Stimulated activated CD8-positive, alpha-beta memory T cell treated with anti-CD3 and anti-CD28 coated beads, Interleukin-12 subunit alpha, Interleukin-12 subunit beta, amount 100 ng/mL, for 24 hours (primary cell): ENCODE results near the gene PNKD.

Experiments used
- DNase-seq: peaks from one replicate; pipeline ENCODE4 v3.0.0-alpha.2; 2020; ENCODE audit errors: extremely low read depth

PNKD gene

DNA sequence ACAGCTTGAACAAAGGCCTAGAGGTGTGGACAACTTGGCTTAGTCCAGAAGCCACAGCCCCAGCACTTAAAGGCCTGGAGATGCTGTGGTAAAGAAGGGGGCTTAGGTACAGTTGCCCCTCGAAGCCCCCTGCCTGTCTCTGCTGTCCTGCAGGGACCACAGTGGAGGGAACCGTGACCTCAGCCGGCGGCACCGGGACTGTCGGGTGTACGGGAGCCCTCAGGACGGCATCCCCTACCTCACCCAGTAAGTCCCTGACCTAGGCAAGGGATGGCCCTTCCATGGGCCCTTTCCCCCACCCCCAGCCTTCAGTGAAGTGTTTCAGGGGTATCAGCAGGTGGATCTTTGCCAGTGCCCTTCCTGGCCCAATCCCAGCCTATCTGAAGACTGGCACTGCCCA is 71.1 kb downstream of the PNKD start:
- DNase-seq: no peak

DNA sequence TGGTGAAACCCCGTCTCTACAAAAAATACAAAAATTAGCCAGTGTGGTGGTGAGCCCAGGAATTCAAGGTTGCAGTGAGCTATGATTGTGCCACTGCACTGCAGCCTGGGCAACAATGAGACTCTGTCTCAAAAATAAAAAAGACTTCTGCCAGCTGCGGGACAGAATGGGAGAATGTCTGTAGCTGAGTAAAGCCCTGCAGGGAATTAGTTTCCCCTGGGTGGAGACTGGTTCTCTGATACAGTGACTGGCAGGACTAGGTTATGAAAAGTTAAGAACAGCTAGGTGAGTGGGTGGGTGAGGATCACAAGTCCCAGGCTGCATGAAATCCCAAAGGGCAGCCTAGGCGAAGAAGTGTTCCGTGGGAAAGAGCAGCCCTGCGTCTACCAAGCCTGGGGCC is 72.5 kb downstream of the PNKD start:
- no peak for DNase-seq

DNA sequence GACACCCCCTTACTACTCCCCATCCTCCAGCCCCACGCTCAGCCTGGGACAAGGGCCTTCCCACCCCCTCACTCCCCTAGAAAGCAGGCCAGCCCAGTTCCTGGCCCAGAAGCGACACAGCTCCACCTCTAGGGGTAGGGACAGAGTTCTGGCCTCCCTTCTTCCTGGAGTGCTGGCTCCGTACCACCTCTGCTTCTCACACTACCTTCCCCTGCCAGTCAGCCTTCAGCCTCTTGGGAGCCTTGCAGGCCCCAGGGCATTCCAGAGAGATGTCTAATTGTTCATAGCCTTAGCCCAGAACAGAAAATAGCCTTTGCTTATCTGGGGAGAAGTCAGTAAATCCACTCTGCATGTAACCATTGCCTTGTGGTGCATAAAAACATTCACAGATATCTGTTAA is 73.3 kb downstream of the PNKD start:
- no peak for DNase-seq

DNA sequence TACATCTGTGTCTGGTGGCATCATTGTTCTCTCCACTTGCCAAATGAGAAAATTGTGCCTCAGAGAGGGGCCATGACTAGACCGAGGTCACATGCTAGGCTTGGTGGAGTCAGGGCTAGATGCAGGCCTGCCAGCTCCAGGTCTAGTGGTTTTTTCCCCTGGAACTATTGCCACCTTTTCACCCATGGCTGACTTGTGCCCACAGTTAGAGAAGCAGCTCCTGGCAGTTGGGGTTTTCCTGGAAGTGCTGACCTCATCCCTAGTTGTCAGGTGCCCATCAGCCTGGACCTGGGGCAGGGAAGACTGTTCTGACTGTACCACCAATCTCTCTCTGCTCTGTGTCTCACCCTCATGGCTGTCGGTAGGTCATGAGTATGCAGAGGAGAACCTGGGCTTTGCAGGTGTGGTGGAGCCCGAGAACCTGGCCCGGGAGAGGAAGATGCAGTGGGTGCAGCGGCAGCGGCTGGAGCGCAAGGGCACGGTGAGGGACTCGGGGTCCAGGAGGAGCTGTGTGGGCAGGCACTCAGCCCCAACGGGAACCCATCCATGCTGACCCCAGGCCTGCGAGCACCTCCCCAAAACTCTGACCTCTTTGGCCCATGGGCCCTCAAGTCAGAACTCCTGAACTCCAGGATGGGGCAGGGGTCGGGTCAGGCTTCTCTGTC is 73.9 kb downstream of the PNKD start:
- no peak for DNase-seq

DNA sequence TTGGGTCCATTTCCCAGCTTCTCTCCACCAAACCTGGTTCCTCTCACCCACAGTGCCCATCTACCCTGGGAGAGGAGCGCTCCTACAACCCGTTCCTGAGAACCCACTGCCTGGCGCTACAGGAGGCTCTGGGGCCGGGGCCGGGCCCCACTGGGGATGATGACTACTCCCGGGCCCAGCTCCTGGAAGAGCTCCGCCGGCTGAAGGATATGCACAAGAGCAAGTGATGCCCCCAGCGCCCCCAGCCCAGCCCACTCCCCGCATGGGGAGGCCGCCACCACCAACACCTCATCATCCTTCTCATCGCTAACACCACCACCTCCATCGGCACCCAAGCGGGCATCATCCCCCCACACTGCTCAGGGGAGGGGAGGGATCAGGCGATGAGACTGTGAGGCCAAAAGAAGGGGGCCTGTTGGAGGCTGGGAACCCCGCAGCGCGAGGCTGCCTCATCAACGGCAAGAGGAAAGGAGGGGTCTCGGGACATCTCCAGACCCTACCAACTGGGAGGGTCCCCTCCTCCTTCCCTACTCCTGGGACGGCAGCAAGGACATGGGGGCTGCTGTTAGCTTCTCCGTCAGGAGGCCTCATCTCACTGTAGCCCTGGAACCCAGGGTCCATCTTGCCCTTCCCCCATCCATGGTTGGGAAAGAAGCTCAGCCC is 74.6 kb downstream of the PNKD start:
- DNase-seq: no peak

DNA sequence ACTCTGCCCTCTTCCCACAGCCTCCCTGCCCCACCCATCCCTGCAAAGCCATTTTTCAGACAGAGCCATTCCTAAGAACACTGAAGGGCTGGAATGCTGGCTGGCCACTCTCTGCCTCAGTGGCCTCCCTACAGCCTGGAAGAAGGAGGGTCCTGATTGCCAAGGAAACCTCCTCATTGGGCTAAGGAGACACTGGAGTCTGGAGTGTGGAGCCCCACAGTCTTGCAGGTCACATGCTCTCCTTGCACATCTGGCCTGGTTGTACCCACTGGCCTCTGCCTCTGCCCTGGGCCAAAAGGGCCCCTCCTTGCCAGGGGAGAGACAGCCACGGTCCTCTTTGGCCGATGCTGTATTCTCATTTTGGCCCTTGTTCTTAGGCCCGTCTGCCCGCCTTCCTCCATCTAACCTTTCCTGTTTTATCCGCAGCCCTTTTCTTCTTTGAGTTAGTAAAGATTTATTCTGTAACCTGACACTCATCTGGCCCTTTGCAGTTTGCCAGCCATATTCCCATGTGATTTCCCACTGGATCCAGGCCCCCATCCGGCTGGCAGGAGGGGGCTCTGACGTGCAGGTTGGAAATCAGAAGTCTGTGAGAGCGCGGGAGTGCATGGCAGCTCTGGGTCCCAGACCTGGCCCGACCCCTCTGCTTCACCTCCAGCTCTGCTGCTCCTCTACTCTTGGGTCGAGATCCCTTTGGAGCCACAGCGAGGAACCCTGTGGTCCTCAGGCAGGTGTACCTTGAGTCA is 75.3 kb downstream of the PNKD start:
- no peak for DNase-seq

DNA sequence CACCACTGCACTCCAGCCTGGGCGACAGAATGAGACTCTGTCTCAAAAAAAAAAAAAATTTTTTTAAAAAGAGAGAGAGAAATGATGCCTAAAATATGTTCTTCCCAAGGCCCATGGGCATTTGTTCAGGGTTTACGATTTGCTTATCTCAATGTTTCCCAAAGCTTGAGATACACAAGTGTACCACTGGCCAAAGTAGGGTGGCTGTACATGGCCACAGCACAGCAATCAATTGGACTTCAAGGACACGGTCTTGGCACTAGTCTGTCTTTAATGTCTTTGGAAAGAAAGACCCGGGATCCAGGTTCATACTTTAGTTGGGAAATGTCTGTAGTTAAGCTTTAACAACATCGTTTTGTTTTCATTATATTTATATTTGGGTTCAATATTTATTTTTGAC is 76.9 kb downstream of the PNKD start:
- no peak for DNase-seq

DNA sequence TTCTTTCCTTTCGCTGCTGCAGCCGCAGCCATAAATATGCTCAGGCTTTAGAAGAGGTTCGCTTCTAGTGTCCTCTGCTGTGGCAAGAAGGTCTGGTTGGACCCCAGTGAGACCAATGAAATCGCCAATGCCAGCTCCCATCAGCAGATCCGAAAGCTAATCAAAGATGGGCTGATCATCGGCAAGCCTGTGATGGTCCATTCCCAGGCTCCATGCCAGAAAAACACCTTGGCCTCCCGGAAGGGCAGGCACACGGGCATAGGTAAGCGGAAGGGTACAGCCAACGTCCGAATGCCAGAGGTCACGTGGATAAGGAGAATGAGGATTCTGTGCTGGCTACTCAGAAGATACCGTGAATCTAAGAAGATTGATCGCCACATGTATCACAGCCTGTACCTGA is 83.7 kb downstream of the PNKD start:
- DNase-seq: no peak

DNA sequence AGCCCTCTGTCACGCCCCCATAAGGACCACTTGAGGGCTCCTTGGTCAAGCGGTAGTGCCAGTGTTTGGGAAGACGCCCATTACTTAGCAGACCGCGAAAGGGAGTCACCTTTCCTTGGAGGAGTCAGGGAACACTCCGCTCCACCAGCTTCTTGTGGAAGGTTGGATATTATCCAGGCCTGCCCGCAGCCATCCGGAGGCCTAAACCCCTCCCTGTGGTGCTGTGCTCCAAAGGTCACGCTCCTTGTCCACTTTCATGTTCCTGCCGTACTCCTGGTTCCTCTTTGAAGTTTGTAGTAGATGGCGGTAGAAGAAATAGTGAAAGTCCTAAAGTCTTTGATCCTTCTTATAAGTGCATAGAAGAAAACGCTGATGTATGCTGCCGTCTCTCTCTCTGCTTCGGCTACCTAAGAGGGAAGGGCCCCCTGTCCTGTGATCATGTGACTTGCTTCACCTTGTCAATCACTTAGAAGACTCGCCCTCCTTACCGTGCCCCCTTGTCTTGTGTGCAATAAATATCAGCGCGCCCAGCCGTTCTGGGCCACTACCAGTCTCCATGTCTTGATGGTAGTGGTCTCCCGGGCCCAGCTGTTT is 84.6 kb downstream of the PNKD start:
- DNase-seq: no peak

DNA sequence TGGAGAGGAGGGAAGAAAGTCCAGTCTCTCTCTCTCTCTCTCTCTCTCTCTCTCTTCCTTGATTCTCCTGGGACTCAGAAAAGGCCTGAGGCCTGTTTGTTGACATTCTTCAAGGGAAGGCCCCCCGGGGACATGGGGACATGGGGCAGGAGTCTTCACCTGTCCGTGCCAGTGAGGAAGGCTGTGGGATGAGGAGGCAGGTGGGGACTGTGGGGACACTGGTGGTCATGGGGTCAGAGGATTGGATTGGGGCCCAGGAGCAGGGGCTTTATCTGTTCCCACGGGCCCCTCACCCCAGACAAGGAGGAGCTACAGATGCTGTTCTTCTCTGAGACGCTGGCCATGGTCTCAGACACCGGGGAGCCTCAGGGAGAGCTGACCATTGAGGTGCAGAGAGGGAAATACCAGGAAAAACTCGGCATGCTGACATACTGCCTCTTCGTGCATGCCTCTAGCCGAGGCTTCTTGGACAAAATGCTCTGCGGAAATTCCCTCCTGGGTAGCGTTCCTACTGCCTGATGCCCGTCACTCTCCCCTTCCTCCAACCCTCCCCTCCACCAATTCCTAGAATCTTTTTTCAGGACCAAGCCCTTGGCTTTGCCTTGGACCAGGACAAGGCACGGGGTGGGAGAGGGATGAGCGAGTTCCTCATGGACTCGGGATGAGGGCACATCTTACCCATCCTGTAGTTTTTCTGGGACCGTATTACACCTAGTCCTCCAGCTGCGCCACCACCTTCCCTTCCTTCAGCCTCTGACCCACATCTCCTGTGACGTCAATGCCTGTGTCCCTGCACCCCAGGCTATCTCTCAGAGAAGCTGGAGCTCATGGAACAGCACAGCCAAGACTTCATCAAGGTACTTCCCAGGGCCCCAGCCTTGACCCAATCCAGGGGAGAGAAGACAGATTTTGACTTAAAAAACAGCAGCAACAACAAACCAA is 87.2 kb downstream of the PNKD start:
- no peak for DNase-seq

DNA sequence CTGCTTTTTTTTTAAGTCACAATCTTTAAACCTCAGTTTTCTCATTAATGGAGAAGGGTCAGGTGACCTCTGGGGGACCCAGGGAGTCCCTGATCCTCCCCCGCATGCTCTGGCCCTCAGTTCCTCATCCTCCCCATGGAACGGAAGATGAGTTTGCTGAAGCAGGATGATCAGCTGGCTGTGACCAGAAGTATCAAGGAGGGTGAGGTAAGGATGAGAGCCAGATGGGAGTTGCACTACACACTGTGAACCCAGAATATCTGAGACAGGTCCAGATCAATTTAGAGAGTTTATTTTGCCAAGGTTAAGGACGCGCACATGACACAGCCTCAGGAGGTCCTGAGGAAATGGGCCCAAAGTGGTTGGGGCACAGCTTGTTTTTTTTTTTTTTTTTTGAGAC is 90.1 kb downstream of the PNKD start:
- DNase-seq: no peak

DNA sequence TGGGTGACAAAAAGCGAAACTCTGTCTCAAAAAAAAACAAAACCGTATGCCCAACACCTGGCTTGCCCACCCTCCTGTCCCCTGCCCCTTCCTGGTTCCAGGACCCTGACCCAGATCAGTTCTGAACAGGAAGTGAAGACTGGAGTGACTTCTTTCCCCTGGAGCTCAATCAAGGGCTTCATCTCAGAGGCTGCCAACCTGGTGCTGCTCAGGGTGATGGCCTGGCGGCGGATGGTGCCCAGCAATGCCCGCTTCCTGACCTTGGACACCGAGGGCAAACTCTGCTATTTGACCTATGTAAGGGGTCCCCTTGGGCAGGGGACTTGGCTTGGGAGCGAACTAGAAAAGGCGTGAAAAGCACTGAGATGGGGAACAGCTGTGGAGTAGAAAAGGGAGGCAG is 92.3 kb downstream of the PNKD start:
- DNase-seq: no peak

DNA sequence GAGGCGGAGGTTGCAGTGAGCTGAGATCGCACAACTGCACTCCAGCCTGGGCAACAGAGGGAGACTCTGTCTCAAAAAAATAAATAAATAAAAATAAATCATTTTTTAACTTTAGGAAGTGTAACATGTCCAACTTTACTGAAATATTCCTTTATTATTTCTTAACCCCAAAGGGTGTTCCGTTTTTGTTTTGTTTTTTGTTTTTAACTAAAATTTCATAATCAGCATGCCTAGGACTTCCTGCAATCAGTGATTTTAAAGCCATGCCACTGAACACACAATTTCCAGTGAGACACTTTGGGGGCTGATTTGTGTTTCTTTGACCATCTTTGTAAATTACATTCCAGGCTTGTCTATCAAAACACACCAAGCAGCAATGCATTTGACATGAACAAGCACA is 93.4 kb downstream of the PNKD start:
- no peak for DNase-seq

DNA sequence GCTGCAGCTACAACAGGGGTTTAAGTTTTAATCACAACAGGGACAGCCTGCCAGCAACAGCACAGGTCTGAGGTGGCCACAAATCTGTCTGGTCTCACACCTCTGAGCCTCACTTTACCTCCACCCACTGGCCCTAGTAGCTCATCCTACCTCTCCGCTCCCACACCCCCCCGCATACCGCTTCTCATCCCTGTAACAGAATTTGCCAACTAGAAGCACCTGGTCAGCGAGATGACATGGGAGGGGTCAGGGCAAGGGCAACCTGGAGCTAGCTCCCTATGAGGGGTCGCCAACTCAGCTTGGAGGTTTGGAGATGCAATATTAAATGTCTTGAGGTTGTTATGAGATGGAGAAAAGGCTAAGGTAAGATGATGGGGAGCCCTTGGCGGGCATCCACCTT is 93.9 kb downstream of the PNKD start:
- no peak for DNase-seq

DNA sequence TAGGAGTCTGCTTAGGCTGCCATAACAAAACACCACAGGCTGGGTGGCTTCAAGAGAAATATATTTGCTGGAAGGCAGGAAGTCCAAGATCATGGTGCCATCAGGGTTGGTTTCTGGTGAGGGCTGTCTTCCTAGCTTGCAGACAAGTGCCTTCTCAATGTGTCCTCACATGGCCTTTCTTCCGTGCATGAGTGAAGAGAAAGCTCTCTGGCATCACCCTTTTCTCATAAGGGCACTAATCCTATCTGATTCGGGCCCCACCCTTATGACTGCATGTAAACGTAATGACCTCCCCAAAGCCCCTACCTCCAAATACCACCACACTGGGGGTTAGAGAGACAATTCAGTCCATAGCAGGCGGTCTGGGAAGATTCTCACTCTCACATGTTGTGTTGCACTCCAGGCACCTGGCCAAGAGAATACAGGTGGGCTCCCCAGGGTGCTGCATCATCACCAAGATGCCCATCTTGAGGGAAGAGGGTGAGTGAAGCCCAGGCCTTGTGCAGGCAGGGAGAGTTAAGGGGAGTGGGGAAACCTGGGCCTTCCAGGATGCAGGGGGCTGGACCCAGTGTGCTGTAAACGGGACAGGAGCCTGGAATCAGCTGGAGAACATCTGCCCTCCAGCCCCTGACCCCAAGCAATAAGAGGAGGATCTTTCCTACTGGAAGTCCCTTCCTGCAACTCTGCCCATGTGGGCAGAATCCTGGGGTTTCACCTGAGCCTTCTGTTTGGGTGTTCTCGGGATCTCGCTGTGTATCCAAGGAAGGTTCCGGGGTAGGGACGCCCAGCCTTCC is 96.5 kb downstream of the PNKD start:
- DNase-seq: no peak

DNA sequence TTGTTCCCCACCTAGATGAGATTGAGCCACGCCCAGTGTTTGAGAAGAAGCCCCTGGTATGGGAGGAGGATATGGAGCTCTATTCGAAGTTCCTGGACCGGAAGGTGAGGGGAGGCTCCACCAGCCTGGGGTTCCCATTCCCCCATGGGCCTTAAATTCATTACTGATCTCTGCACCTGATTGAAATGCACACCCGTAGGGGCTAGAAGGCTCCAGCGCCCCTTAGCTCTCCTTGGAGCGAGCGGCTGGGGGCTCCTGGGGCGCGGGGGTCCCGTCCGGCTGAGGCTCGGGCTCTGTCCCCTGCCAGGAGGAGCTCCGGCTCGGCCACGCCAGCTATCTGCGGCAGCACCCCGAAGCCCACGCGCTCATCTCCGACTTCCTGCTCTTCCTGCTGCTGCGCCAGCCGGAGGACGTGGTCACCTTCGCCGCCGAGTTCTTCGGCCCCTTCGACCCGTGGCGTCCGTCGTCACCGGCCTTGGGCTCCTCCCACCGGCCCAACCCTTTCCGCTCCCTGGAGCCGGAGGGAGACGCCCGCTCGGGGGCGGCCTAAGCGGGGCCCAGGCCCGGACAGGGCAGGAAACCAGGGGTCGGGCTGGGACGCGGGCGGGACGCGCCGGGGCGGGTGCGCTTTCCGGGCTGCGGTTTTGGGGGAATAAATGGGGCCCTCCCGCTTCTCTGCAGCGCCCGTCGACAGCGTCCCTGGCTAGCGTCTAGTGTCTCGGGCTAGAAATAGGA is 97.3 kb downstream of the PNKD start:
- DNase-seq: peak; percentile 44

DNA sequence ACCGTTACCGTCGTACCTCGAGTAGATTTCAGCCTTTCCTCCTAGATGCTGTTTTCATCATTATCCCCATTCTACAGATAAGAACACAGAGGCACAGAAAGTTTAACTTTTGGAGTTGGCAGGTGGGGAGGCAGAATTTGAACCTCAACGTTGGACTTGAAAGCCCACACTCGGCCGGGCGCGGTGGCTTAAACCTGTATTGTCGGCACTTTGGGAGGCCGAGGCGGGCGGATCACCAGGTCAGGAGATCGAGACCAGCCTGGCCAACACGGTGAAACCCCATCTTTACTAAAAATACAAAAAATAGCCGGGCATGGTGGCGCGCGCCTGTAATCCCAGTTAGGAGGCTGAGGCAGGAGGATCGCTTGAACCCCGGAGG is 97.8 kb downstream of the PNKD start:
- DNase-seq: no peak

DNA sequence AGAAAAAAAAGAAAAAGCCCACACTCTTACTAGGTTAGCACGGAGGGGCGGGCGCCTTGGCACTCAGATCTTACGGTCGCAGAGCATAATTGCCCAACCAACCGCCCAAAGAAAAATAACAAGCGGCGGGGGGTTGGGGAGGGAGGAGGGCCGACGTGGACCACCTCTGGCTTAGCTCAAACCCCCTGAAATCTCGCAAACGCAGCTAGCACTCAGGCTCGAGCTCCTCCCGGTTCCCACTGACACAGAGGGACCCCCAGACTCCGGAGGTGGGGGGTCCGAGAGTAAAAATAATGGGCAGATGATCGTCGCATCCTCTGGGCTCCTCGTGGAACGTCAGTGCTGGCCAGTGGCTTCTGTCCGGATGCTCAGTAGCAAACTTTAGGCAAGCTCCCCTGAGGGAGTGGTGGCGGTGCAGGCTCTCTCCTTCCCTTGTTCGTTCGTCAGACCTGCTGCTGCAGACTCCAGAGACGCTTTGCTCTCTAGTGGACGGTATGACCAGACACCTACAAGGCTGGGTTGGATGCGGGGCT is 98.4 kb downstream of the PNKD start:
- no peak for DNase-seq

DNA sequence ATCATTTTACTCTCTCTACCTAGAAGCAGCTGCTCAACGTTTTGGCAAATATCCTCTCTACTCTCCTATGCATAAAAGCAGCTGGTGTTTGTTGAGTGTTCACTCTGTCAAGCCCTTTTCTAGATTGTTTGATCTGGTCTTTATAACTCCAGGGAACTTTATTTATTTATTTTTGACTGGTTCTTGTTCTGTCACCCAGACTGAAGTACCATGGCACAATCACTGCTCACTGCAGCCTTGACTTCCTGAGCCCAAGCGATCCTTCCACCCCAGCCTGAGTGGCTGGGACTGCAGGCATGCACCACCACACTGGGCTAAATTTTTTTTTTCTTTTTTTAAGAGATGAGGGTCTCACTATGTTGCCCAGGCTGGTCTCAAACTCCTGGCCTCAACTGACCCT is 99.0 kb downstream of the PNKD start:
- no peak for DNase-seq
